ENCODE data around the gene TMEM51. TPM values are rescaled to one million over a fixed set of nuclear protein-coding genes. Genes with fewer than 3 reads are reported as not detected.

The TMEM51 gene
- polyA plus RNA-seq, 1 donor from 2014 or later = 1.7 TPM

GRCh38 chr1:15110128-15110866, 43.2 kb upstream of the TMEM51 start:
- Histone ChIP-seq H3K27ac (ENCODE audit: low read length) (no peak overlapping the region), H2AFZ (ENCODE audit: low read depth, low read length) (no peak overlapping the region), H3K9me2 (ENCODE audit: insufficient read depth, low read length) (no peaks in the 10 kb centered on the region), H3K4me2 (ENCODE audit: low read length) (no peak overlapping the region), H3K9ac (ENCODE audit: low read length) (no peak overlapping the region), H4K20me1 (ENCODE audit: insufficient read depth) (no peaks in the 10 kb centered on the region), H3K4me3 (ENCODE audit: low read length) (no peak overlapping the region), H3F3A (ENCODE audit: insufficient read depth, low read length, poor library complexity, severe bottlenecking) (no peaks in the 10 kb centered on the region), H3K79me2 (replicated peaks; ENCODE audit: insufficient read depth, low read length) (no peaks in the 10 kb centered on the region), H3K36me3 (ENCODE audit: insufficient read depth, low read length) (no peaks in the 10 kb centered on the region), H3K27me3 (ENCODE audit: insufficient read depth, low read depth, low read length) (no peaks in the 10 kb centered on the region), H3K9me3 (ENCODE audit: low read length) (no peaks in the 10 kb centered on the region)
- no peak for TF ChIP-seq MXI1 (conservative IDR thresholded peaks at IDR 0.05; ENCODE audit: poor library complexity, severe bottlenecking)
- TF ChIP-seq SMC3 (conservative IDR thresholded peaks at IDR 0.05; ENCODE audit: poor library complexity) = no peak
- TF ChIP-seq EP300 (conservative IDR thresholded peaks at IDR 0.05; ENCODE audit: poor library complexity, severe bottlenecking) = no peak
- no peak for TF ChIP-seq CTCF (IDR thresholded peaks at IDR 0.05; ENCODE audit: poor library complexity, severe bottlenecking)
- TF ChIP-seq TAF1 (IDR thresholded peaks at IDR 0.05; ENCODE audit: low read depth) = no peak
- no peak for TF ChIP-seq EZH2 (IDR thresholded peaks at IDR 0.05; ENCODE audit: borderline replicate concordance, insufficient read depth, low read length, poor library complexity, severe bottlenecking)
- TF ChIP-seq, protein P1, sequence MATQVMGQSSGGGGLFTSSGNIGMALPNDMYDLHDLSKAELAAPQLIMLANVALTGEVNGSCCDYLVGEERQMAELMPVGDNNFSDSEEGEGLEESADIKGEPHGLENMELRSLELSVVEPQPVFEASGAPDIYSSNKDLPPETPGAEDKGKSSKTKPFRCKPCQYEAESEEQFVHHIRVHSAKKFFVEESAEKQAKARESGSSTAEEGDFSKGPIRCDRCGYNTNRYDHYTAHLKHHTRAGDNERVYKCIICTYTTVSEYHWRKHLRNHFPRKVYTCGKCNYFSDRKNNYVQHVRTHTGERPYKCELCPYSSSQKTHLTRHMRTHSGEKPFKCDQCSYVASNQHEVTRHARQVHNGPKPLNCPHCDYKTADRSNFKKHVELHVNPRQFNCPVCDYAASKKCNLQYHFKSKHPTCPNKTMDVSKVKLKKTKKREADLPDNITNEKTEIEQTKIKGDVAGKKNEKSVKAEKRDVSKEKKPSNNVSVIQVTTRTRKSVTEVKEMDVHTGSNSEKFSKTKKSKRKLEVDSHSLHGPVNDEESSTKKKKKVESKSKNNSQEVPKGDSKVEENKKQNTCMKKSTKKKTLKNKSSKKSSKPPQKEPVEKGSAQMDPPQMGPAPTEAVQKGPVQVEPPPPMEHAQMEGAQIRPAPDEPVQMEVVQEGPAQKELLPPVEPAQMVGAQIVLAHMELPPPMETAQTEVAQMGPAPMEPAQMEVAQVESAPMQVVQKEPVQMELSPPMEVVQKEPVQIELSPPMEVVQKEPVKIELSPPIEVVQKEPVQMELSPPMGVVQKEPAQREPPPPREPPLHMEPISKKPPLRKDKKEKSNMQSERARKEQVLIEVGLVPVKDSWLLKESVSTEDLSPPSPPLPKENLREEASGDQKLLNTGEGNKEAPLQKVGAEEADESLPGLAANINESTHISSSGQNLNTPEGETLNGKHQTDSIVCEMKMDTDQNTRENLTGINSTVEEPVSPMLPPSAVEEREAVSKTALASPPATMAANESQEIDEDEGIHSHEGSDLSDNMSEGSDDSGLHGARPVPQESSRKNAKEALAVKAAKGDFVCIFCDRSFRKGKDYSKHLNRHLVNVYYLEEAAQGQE (IDR thresholded peaks at IDR 0.05; ENCODE audit: borderline replicate concordance) = no peak

GRCh38 chr1:15110867-15111230, 42.7 kb upstream of the TMEM51 start:
- Histone ChIP-seq H3K36me3 (ENCODE audit: insufficient read depth, low read length) (no peaks in the 10 kb centered on the region), H4K20me1 (ENCODE audit: insufficient read depth) (no peaks in the 10 kb centered on the region), H3K4me3 (ENCODE audit: low read length) (no peak overlapping the region), H3K4me2 (ENCODE audit: low read length) (no peak overlapping the region), H3K9me2 (ENCODE audit: insufficient read depth, low read length) (no peaks in the 10 kb centered on the region), H3K27me3 (ENCODE audit: insufficient read depth, low read depth, low read length) (no peaks in the 10 kb centered on the region), H3K27ac (ENCODE audit: low read length) (no peak overlapping the region), H3K79me2 (replicated peaks; ENCODE audit: insufficient read depth, low read length) (no peaks in the 10 kb centered on the region), H3K9ac (ENCODE audit: low read length) (no peak overlapping the region), H2AFZ (ENCODE audit: low read depth, low read length) (no peak overlapping the region), H3F3A (ENCODE audit: insufficient read depth, low read length, poor library complexity, severe bottlenecking) (no peaks in the 10 kb centered on the region), H3K9me3 (ENCODE audit: low read length) (no peaks in the 10 kb centered on the region)
- TF ChIP-seq EZH2 (IDR thresholded peaks at IDR 0.05; ENCODE audit: borderline replicate concordance, insufficient read depth, low read length, poor library complexity, severe bottlenecking) (no peak), POLR2AphosphoS5 (IDR thresholded peaks at IDR 0.05) (no peak)
